NB4 (cell line): ENCODE measurements around the gene AKAP7.
"Not testable (repeated sequence)": the region's sequence is repeated elsewhere in the genome, so short reads cannot be mapped to it uniquely, and the experiment has no call there.

Experiments used
- DNase-seq: peaks from one replicate; pipeline ENCODE4 v3.0.0; 2010; ENCODE audit warnings: low read depth
- H3K4me3 ChIP-seq: one replicate; pipeline ENCODE4 v1.5.1; 2011; ENCODE audit warnings: mild to moderate bottlenecking, low read depth, low read length, moderate library complexity
- MYC ChIP-seq: IDR thresholded peaks from 2 replicates; pipeline ENCODE4 v1.6.1; 2011; ENCODE audit warnings: low read depth, low read length
- POLR2A ChIP-seq: IDR thresholded peaks from 2 replicates; pipeline ENCODE4 v1.6.1; 2011; ENCODE audit warnings: mild to moderate bottlenecking; ENCODE audit not compliant: insufficient read length; ENCODE audit errors: extremely low read depth
- TF ChIP-seq, protein P1 (sequence below): IDR thresholded peaks from one replicate; pipeline ENCODE4 v1.5.1; 2012; ENCODE audit warnings: low read depth, low read length
- TF ChIP-seq, protein P2 (sequence below): IDR thresholded peaks from 2 replicates; pipeline ENCODE4 v1.6.1; 2011; ENCODE audit warnings: low read depth, low read length

The AKAP7 gene

DNA sequence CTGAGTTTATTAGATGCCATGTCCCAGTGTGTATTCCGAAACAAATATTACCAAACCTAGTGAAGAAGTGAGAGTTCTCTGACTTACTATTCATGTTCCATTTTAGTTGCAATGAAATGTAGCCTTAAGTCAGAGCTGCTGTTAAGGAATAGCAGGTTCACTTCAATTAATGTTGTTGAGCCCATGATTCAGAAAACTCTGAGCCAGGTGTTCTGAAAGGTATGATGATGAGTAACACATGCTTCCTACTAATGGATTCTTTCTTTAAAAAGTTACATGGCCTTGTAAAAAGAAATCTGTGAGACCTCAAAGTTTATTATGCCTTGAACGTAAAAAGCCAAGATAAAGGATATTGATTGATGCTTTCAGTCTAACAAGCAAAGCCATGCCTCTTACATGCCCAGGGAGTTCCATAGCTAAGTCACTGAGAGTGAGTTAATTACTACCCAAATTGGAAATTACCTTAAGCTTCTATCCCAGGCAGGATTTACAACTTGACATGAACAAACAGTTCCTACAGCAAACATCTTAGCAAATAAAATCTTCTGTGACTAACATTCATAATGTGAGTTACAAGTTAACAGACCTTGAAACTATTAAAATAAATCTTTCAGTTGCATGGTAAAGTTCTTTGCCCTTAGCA is 122.9 kb downstream of the AKAP7 start:
- no peak for DNase-seq
- TF ChIP-seq MYC (no peak), POLR2A (no peak)
- TF ChIP-seq, protein P1, sequence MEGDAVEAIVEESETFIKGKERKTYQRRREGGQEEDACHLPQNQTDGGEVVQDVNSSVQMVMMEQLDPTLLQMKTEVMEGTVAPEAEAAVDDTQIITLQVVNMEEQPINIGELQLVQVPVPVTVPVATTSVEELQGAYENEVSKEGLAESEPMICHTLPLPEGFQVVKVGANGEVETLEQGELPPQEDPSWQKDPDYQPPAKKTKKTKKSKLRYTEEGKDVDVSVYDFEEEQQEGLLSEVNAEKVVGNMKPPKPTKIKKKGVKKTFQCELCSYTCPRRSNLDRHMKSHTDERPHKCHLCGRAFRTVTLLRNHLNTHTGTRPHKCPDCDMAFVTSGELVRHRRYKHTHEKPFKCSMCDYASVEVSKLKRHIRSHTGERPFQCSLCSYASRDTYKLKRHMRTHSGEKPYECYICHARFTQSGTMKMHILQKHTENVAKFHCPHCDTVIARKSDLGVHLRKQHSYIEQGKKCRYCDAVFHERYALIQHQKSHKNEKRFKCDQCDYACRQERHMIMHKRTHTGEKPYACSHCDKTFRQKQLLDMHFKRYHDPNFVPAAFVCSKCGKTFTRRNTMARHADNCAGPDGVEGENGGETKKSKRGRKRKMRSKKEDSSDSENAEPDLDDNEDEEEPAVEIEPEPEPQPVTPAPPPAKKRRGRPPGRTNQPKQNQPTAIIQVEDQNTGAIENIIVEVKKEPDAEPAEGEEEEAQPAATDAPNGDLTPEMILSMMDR: no peak
- TF ChIP-seq, protein P2, sequence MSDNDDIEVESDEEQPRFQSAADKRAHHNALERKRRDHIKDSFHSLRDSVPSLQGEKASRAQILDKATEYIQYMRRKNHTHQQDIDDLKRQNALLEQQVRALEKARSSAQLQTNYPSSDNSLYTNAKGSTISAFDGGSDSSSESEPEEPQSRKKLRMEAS: no peak
- H3K4me3 ChIP-seq: no peak overlapping the region

DNA sequence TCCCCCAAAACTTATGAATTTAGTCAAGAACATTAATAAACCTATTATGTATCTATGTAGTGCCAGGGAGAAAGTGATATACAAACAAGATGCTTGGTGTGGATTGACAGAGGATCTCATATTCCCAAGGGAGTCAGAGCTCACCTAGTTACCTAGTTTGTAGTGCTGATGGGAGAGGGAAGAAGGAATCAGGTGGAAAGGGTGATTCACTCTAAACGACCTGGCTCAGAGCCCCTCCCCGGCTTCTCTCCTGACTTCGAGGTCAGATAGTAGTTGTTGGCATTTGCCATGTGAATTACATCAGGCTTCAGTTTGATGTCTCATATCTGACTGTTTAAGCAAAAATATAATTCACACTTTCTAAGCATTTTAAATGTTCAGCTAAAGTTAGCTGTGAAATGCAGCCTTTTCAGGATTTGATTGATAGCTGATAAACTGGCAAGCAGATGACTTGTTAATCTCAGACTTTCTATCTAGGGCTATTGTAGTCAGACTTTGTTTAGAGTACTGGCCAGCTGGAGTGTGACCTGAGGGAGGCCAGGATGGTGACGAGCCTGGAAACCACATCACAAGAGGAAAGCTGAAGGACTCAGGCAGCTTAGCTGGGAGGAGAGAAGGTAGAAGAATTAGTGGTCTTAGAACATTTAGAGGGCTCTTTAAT is 123.7 kb downstream of the AKAP7 start:
- H3K4me3 ChIP-seq: no peak overlapping the region
- no peak for TF ChIP-seq MYC
- no peak for TF ChIP-seq POLR2A
- TF ChIP-seq, protein P2: no peak
- TF ChIP-seq, protein P1: no peak
- no peak for DNase-seq

DNA sequence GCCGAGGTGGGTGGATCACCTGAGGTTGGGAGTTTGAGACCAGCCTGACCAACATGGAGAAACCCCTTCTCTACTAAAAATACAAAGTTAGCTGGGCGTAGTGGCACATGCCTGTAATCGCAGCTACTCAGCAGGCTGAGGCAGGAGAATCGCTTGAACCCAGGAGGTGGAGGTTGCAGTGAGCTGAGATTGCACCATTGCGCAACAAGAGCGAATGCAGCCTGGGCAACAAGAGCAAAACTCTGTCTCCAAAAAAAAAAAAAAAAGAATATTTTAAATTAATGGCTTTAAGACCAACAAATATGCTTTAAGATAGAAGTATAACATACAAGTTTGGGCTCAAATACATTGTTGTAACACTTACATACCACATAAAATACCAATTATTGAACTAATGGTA is 125.7 kb downstream of the AKAP7 start:
- DNase-seq, H3K4me3 ChIP-seq: not testable (repeated sequence)

DNA sequence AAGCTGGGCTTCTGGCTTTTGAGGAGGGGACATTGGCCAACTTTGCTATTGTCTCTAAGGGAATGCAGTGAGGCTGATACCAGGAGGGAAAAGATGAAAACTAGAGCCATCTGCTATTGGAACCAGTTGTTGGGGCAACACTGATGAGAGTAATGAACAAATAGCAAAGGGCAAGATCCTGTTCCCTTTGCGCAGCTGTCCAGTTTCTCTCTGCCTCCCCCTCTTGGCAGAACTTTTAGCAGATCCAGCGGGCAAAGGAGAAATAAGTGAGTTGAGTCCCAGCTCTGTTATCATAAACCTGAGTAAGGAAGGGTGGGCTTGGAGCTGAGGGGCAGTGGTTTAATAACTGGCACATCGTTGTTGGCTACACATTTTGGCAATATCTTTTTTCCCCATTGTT is 126.8 kb downstream of the AKAP7 start:
- DNase-seq: peak; percentile 12
- no peak for TF ChIP-seq POLR2A
- TF ChIP-seq MYC: no peak
- TF ChIP-seq, protein P2: no peak
- TF ChIP-seq, protein P1: peak; percentile 24

DNA sequence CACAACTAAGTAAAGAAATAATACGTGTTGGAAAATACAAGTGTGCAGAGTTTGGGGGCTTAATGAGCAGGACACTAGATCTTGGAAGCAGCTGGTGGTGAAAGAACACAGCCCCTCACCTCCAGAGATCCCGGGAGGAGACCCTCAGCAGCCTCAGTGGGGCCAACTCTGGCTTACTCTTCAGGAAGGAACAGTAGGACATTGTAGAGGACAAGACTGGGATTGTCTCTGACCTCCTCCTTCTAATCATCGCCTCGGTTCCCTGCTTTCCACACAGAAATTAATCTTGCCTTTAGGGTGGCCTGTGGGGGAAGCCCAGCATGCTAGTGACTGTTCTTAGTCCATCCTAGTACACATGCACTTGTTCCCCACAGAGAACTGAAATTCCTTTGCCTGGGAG is 130.7 kb downstream of the AKAP7 start:
- no peak overlapping the region for H3K4me3 ChIP-seq
- TF ChIP-seq, protein P1: no peak
- no peak for TF ChIP-seq POLR2A
- no peak for TF ChIP-seq MYC
- TF ChIP-seq, protein P2: no peak
- no peak for DNase-seq

More for the DNA sequence above, 126.8 kb downstream of the AKAP7 start:
- no peak overlapping the region for H3K4me3 ChIP-seq

DNA sequence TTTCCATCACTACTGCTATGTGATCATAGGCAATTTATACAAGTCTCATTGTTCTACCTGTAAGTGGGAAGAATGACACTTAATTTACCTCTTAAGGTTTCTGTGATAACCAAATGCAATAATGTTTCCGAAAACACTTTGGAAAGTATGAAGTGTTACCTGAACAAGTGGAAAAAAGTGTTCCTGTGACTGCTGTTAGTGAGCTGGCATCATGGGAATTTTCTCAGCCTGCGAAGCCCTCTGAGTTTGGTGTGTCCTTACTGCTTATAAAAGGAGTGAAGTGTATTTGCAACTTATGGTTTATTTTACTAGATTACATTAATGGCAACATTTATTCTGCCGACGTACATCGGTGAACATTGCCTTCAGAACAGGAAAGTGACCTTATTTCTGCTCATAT is 133.0 kb downstream of the AKAP7 start:
- no peak for TF ChIP-seq POLR2A
- TF ChIP-seq, protein P1: no peak
- TF ChIP-seq MYC: no peak
- TF ChIP-seq, protein P2: no peak
- no peak overlapping the region for H3K4me3 ChIP-seq
- DNase-seq: no peak
